Measurements from ENCODE around the gene OCRL.

The OCRL gene

DNA sequence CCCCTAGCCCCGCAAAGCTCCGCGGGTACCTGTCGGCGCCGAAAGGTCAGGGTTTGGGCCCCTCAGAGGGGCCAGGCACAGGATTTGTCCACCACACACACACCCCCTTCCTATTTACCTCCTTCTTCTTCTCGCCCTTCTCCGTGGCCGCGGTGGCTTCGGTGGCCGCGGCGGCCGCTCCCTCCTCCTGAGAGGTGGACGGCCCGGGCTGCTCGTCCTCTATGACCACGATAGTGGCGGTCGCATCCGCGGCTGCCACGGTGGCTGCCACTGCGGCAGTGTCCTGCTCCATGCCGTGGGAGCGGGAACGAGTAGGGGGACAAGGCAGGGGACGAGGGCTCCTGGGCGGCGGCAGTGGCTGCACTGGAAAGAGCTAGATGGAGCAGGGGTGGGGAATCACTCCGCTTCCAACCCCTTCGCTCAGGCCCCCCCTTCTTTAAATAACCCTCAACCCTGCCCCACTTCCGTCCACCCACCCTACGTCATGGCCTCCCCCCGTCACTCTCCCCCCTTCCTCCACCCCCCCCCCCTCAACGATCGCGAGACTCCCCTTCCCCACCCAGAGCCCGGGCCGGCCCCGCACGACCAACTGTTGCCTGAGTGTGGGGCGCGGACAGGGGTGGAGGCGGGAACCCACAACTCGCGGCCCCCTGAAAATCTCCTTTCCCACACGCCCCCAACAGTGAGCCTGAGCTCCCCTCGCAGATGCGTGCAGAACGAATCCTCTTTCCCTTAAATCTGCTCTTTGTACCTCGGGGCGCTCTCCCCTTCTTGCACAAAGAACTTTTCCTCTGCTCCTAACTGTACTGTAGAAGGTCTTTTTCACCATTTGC, 16.8 kb upstream of the OCRL start, which contains the start of gene SMARCA1:
Gene SMARCA1, minus strand, starts transcription at position 412 of the 833 bp plus-strand sequence. Its CDS starts 120 bp downstream, at position 292.
- FAIRE-seq (no peak), DNase-seq (ENCODE audit: insufficient read length, low spot score) (peak; percentile 35)
- TF ChIP-seq, protein P1, sequence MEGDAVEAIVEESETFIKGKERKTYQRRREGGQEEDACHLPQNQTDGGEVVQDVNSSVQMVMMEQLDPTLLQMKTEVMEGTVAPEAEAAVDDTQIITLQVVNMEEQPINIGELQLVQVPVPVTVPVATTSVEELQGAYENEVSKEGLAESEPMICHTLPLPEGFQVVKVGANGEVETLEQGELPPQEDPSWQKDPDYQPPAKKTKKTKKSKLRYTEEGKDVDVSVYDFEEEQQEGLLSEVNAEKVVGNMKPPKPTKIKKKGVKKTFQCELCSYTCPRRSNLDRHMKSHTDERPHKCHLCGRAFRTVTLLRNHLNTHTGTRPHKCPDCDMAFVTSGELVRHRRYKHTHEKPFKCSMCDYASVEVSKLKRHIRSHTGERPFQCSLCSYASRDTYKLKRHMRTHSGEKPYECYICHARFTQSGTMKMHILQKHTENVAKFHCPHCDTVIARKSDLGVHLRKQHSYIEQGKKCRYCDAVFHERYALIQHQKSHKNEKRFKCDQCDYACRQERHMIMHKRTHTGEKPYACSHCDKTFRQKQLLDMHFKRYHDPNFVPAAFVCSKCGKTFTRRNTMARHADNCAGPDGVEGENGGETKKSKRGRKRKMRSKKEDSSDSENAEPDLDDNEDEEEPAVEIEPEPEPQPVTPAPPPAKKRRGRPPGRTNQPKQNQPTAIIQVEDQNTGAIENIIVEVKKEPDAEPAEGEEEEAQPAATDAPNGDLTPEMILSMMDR (IDR thresholded peaks at IDR 0.05; ENCODE audit: insufficient read depth, missing control alignments), result no peak

DNA sequence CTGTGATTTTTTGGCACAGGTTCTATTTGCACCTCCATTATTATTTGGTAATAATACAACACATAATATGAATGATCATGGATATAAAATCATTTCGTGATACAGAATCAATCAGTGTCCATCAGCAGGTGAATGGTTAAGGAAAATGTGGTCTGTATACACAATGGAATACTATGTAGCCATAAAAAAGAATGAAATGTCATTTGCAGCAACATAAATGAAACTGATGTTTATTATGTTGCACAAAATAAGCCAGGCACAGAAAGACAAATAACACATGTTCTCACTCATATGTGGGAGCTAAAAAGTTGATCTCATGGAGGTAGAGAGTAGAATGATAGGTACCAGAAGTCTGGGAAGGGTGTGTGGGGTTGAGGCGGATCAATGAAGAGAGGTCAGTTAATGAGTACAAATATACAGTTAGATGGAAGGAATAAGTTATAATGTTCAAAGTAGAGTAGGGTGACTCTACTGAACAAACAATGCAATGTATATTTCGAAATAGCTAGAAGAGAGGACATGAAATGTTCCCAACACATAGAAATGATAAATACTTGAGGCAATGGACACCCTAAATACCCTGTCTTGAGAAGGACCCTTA, 15.7 kb upstream of the OCRL start:
- TF ChIP-seq, protein P1 (IDR thresholded peaks at IDR 0.05; ENCODE audit: insufficient read depth, missing control alignments), result no peak
- FAIRE-seq (peak; percentile 51), DNase-seq (ENCODE audit: insufficient read length, low spot score) (no peak)

GRCh38 chrX:129525162-129525561, 14.9 kb upstream of the OCRL start:
- TF ChIP-seq, protein P1 (IDR thresholded peaks at IDR 0.05; ENCODE audit: insufficient read depth, missing control alignments), result no peak
- FAIRE-seq, result no peak
- no peak for DNase-seq (ENCODE audit: insufficient read length, low spot score)

DNA sequence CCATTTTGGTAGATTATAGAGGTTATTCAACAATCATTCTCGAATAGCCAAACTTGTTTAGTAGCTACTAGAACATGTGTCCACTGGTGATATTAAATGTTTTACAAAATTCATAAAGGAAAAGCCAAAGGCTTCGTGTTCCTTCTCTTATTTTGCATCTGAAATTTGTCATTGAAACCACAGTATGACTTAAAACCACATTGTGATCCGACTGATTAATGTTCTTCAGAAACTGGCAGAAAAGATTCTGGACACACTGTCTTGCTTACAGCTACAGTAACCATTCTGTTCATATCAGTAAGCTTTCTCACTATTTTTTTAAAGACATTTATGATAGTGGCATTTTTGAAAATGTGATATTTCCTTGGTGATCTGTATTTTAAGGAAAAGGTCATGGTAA, 14.2 kb upstream of the OCRL start:
- TF ChIP-seq, protein P1 (IDR thresholded peaks at IDR 0.05; ENCODE audit: insufficient read depth, missing control alignments), result no peak
- DNase-seq (ENCODE audit: insufficient read length, low spot score), result no peak
- FAIRE-seq, result no peak

- TF ChIP-seq, protein P1 (IDR thresholded peaks at IDR 0.05; ENCODE audit: insufficient read depth, missing control alignments), result no peak
- no peak for DNase-seq (ENCODE audit: insufficient read length, low spot score)
- FAIRE-seq, result no peak
These were observed 10.3 kb upstream of the OCRL start for GRCh38 chrX:129529685-129530281.

DNA sequence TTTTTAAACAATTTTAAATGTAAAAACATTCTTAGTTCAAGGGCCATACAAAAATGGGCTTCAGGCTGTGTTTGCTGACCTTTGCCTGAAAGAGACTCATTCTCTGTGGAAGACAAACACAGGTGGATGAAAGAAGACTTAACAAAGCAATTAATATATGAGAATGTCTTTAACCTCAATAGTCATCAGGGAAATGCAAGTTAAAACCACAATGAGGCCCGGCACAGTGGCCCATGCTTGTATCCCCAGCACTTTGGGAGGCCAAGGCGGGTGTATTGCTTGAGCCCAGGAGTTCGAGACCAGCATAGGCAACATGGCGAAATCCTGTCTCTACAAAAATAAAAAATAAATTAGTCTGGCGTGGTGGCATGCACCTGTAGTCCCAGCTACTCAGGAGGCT, 9.6 kb upstream of the OCRL start:
- TF ChIP-seq, protein P1 (IDR thresholded peaks at IDR 0.05; ENCODE audit: insufficient read depth, missing control alignments), result no peak
- DNase-seq (ENCODE audit: insufficient read length, low spot score), result no peak
- no peak for FAIRE-seq
